HG02642 (cell line): ENCODE results near the gene ID3.

ENCODE experiments used
- ATAC-seq: cut with Tn5 transposase; IDR thresholded peaks from one replicate; pipeline ENCODE4 v1.9.1; 2021; ENCODE audit warnings: mild to moderate bottlenecking; ENCODE audit not compliant: unreplicated experiment, poor library complexity

ID3 gene

GRCh38 chr1:23529146-23530086 lies 29.9 kb downstream of the ID3 start:
- ATAC-seq = no peak

GRCh38 chr1:23528250-23528978 lies 30.9 kb downstream of the ID3 start:
- peak; percentile 45 for ATAC-seq

GRCh38 chr1:23527900-23528249 lies 31.4 kb downstream of the ID3 start:
- no peak for ATAC-seq

- ATAC-seq = no peak
Observed at GRCh38 chr1:23527366-23527765, 31.9 kb downstream of the ID3 start.

GRCh38 chr1:23526329-23527041 lies 32.8 kb downstream of the ID3 start:
- no peak for ATAC-seq

- no peak for ATAC-seq
Observed at GRCh38 chr1:23525558-23526250, 33.6 kb downstream of the ID3 start.

GRCh38 chr1:23524716-23525401 lies 34.4 kb downstream of the ID3 start:
- ATAC-seq = no peak

- no peak for ATAC-seq
Observed at GRCh38 chr1:23524163-23524562, 35.1 kb downstream of the ID3 start.

- no peak for ATAC-seq
Observed at GRCh38 chr1:23522244-23522982, 36.9 kb downstream of the ID3 start.

GRCh38 chr1:23521588-23521987 lies 37.7 kb downstream of the ID3 start:
- no peak for ATAC-seq

GRCh38 chr1:23517581-23517980 lies 41.7 kb downstream of the ID3 start:
- ATAC-seq = no peak

GRCh38 chr1:23515905-23516304 lies 43.4 kb downstream of the ID3 start:
- no peak for ATAC-seq

GRCh38 chr1:23514111-23514679 lies 45.1 kb downstream of the ID3 start:
- ATAC-seq = no peak

- no peak for ATAC-seq
Observed at GRCh38 chr1:23509896-23510295, 49.4 kb downstream of the ID3 start.
